A673 (cell line): Measurements from ENCODE around the gene NR2F1-AS1.

ENCODE experiments used
- CTCF ChIP-seq: fragments of 300-800, 200-600 bp; sonication (generic); conservative IDR thresholded peaks from 2 replicates; pipeline ENCODE4 v1.5.1; 2017; ENCODE audit warnings: low read depth, mild to moderate bottlenecking, antibody characterized with exemption, low read length, moderate library complexity, mixed read lengths
- EZH2 ChIP-seq: fragments of 200-600 bp; sonication (generic); IDR thresholded peaks from 2 replicates; pipeline ENCODE4 v1.6.1; 2017; ENCODE audit warnings: borderline replicate concordance, low read depth, mild to moderate bottlenecking, mixed read lengths, antibody characterized with exemption, low read length; ENCODE audit not compliant: poor library complexity, severe bottlenecking

- TF ChIP-seq CTCF: no peak
- TF ChIP-seq EZH2: no peak
These were observed 30.4 kb upstream of the NR2F1-AS1 start for GRCh38 chr5:93611273-93611975.
